GM18951 (cell line): ENCODE measurements around the gene BPHL.
"Not testable (repeated sequence)": the region's sequence is repeated elsewhere in the genome, so short reads cannot be mapped to it uniquely, and the experiment has no call there.

Experiments used
- POLR2A ChIP-seq: IDR thresholded peaks from 4 replicates; pipeline ENCODE4 v1.6.1; 2011; ENCODE audit warnings: mild to moderate bottlenecking; ENCODE audit not compliant: insufficient read length, insufficient read depth; ENCODE audit errors: extremely low read depth
- in situ Hi-C: fragments of 300-500 bp; cut with MboI; formaldehyde crosslinking; loops from one replicate; pipeline ENCODE4 v1.12.0; 2022; ENCODE audit warnings: low sequenced_read_pairs, mixed read lengths, inconsistent platforms; ENCODE audit not compliant: unreplicated experiment

The BPHL gene

GRCh38 chr6:3135668-3136291 lies 17.3 kb downstream of the BPHL start:
- no peak for TF ChIP-seq POLR2A
- in situ Hi-C loops = no loop called here

- in situ Hi-C loops = no loop called here
- TF ChIP-seq POLR2A = no peak
Observed at GRCh38 chr6:3136292-3137011, 17.9 kb downstream of the BPHL start.

- no peak for TF ChIP-seq POLR2A
- in situ Hi-C loops = no loop called here
Observed at GRCh38 chr6:3137057-3137777, 18.7 kb downstream of the BPHL start.

GRCh38 chr6:3137873-3138272 lies 19.4 kb downstream of the BPHL start:
- in situ Hi-C loops = not testable (repeated sequence)

GRCh38 chr6:3138341-3138740 lies 19.8 kb downstream of the BPHL start:
- no peak for TF ChIP-seq POLR2A
- in situ Hi-C loops = no loop called here

- TF ChIP-seq POLR2A = no peak
- in situ Hi-C loops = no loop called here
Observed at GRCh38 chr6:3139090-3139903, 20.8 kb downstream of the BPHL start.

- in situ Hi-C loops = no loop called here
- TF ChIP-seq POLR2A = no peak
Observed at GRCh38 chr6:3140201-3140600, 21.7 kb downstream of the BPHL start.

- in situ Hi-C loops = no loop called here
- TF ChIP-seq POLR2A = no peak
Observed at GRCh38 chr6:3142536-3142935, 24.0 kb downstream of the BPHL start.

- in situ Hi-C loops = no loop called here
- TF ChIP-seq POLR2A = no peak
Observed at GRCh38 chr6:3143158-3143557, 24.6 kb downstream of the BPHL start.

- in situ Hi-C loops = no loop called here
- TF ChIP-seq POLR2A = no peak
Observed at GRCh38 chr6:3144571-3144970, 26.1 kb downstream of the BPHL start.

- in situ Hi-C loops = no loop called here
- TF ChIP-seq POLR2A = no peak
Observed at GRCh38 chr6:3147914-3148757, 29.6 kb downstream of the BPHL start.

GRCh38 chr6:3151691-3152090 lies 33.2 kb downstream of the BPHL start:
- in situ Hi-C loops = no loop called here
- no peak for TF ChIP-seq POLR2A
